ENCODE data around the gene LBX1.

The LBX1 gene

DNA sequence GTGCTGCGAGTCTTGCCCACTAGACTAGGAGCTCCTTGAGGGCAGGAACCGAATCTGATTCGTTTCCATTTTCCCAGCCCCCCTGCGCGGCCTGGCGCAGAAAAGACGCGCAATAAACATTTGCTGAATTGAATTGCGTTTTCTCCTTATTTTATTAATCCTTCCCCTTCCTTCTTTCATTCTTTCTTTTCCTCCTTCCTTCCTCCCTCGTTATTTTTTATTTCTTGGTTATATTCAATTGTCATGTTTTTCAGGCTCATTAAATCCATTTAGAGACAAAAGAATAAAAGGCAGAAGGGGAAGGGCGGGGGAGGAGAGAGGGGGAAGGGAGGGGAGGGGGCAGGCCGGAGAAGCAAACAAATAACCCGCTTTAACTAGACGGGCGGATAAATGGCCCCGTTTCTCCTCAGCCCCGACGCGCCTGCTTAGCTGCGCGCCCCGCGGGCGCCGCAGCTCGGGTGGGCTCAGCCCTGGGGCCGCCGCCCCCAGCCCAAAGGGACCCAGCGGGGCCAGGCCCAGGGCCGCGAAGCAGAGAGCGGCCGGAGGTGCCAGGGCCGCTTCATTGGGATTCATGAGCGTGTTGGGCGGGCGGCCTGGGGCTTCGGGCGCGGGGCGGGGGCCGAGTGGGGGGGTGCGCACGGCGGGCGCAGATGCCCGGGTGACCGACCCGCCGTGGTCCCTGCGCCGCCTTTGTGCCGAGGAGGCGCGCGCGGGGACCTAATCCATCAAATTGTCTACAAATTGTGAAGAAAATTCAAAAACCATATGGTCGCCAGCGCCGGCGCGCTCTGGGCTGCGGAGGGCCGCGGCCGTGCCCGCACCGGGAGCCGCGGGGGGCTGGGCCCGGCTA, 5.0 kb downstream of the LBX1 start:
- no peak overlapping the region for H2AFZ ChIP-seq (ENCODE audit: low read depth, low read length)
- peaks cover 89 to 94% of the 10 kb centered on the region in 2 experiments for H3K27me3 ChIP-seq (ENCODE audit: control insufficient read depth in 1 of 2, insufficient read depth in 1 of 2, low read length in 2 of 2)
- H4K91ac ChIP-seq (ENCODE audit: low read length): no peak overlapping the region
- H3K79me1 ChIP-seq (replicated peaks; ENCODE audit: low read length, poor library complexity, severe bottlenecking): no peaks in the 10 kb centered on the region
- WGBS: 1% methylated on average over 54 of the region's 71 CpGs
- no peak overlapping the region for H3K4me3 ChIP-seq (ENCODE audit: insufficient read depth in 1 of 2, low read depth in 1 of 2, low read length in 2 of 2)
- H4K8ac ChIP-seq (ENCODE audit: low read length): no peak overlapping the region
- H3K18ac ChIP-seq (ENCODE audit: low read depth in 1 of 2, low read length in 2 of 2): no peak overlapping the region
- H3K14ac ChIP-seq (ENCODE audit: low read length in 2 of 2): no peak overlapping the region
- H2AK5ac ChIP-seq (ENCODE audit: low read length, severe bottlenecking): no peak overlapping the region
- peak overlapping the region in 1 of 2 experiments; percentile 47 for H3K23ac ChIP-seq (ENCODE audit: low read length in 2 of 2)
- H3K27ac ChIP-seq (ENCODE audit: low read length, poor library complexity, severe bottlenecking): no peak overlapping the region
- H3K4me2 ChIP-seq (ENCODE audit: low read length, poor library complexity, severe bottlenecking): peak overlapping the region; percentile 18
- peaks cover 4% of the 10 kb centered on the region for H3K9me3 ChIP-seq (ENCODE audit: control insufficient read depth, low read length)
- no peak overlapping the region for H2BK15ac ChIP-seq (ENCODE audit: low read depth, poor library complexity, severe bottlenecking)
- no peak overlapping the region for H3K9ac ChIP-seq (ENCODE audit: low read length)
- no peak overlapping the region for H2BK12ac ChIP-seq (ENCODE audit: low read length in 2 of 2)
- no peaks in the 10 kb centered on the region for H3K36me3 ChIP-seq (ENCODE audit: control insufficient read depth in 1 of 2, insufficient read depth in 2 of 2, low read depth in 1 of 2, low read length in 2 of 2)
- no peak for DNase-seq
- H3K4me1 ChIP-seq (ENCODE audit: control insufficient read depth, insufficient read depth, low read depth, low read length): peaks cover 35% of the 10 kb centered on the region
- no peak overlapping the region for H2BK5ac ChIP-seq (ENCODE audit: low read depth, low read length, poor library complexity, severe bottlenecking)
- H3K4ac ChIP-seq (ENCODE audit: low read depth in 1 of 2, low read length in 2 of 2): no peak overlapping the region
- H2BK120ac ChIP-seq (ENCODE audit: low read depth, low read length): no peak overlapping the region

DNA sequence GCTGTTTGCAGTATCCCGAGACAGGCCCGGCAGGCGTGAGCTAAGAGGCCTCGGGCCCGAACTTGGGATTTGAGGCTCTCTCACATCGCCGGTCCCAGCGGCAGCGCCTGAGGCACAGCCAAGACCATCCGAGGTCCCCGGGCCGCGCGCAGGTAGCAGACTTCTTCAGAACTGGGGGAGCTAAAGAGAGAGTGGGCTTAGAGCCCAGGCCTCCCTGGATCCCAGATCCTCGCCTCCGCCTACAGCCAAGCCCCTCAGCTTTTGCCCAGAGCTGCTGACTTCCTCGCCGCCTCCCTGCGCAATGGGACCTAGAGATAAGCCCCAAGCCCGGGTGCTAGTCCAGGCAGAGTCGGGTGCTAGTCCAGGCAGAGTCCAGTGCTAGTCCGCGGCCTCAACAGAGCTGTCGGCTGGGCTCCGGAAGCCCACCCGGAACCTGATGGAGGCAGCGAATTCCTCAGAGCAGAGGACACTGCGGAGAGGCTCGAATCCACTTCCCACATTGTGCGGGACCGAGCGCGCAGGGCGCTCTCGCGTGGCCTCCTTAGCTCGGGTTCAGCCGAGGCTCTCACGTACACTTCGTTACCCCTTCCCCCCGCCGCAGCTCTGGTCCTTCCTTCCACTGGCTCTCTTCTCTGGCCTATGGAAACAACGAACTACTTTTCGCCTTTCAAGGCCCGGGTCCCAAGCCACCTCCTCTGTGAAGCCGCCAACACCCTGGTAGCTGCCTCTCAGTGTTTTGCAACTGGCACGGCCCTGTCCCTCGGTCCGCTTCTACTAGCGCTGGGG, 5.8 kb downstream of the LBX1 start:
- 4% methylated on average over 50 of the region's 50 CpGs for WGBS
- Histone ChIP-seq H3K36me3 (ENCODE audit: control insufficient read depth in 1 of 2, insufficient read depth in 2 of 2, low read depth in 1 of 2, low read length in 2 of 2) (no peaks in the 10 kb centered on the region), H3K79me1 (replicated peaks; ENCODE audit: low read length, poor library complexity, severe bottlenecking) (no peaks in the 10 kb centered on the region), H3K4me1 (ENCODE audit: control insufficient read depth, insufficient read depth, low read depth, low read length) (peaks cover 29% of the 10 kb centered on the region), H4K91ac (ENCODE audit: low read length) (no peak overlapping the region), H3K4ac (ENCODE audit: low read depth in 1 of 2, low read length in 2 of 2) (no peak overlapping the region), H3K14ac (ENCODE audit: low read length in 2 of 2) (no peak overlapping the region), H3K27me3 (ENCODE audit: control insufficient read depth in 1 of 2, insufficient read depth in 1 of 2, low read length in 2 of 2) (peaks cover 93 to 95% of the 10 kb centered on the region in 2 experiments), H2BK12ac (ENCODE audit: low read length in 2 of 2) (no peak overlapping the region), H2BK120ac (ENCODE audit: low read depth, low read length) (no peak overlapping the region), H3K4me2 (ENCODE audit: low read length, poor library complexity, severe bottlenecking) (no peak overlapping the region), H4K8ac (ENCODE audit: low read length) (no peak overlapping the region), H3K9me3 (ENCODE audit: control insufficient read depth, low read length) (peaks cover 4% of the 10 kb centered on the region), H3K9ac (ENCODE audit: low read length) (no peak overlapping the region), H2BK15ac (ENCODE audit: low read depth, poor library complexity, severe bottlenecking) (no peak overlapping the region), H3K18ac (ENCODE audit: low read depth in 1 of 2, low read length in 2 of 2) (no peak overlapping the region), H2AFZ (ENCODE audit: low read depth, low read length) (no peak overlapping the region), H2BK5ac (ENCODE audit: low read depth, low read length, poor library complexity, severe bottlenecking) (no peak overlapping the region), H3K23ac (ENCODE audit: low read length in 2 of 2) (peak overlapping the region in 1 of 2 experiments; percentile 47), H3K4me3 (ENCODE audit: insufficient read depth in 1 of 2, low read depth in 1 of 2, low read length in 2 of 2) (peak overlapping the region in 1 of 2 experiments; percentile 74), H3K27ac (ENCODE audit: low read length, poor library complexity, severe bottlenecking) (no peak overlapping the region), H2AK5ac (ENCODE audit: low read length, severe bottlenecking) (no peak overlapping the region)
- DNase-seq: no peak

DNA sequence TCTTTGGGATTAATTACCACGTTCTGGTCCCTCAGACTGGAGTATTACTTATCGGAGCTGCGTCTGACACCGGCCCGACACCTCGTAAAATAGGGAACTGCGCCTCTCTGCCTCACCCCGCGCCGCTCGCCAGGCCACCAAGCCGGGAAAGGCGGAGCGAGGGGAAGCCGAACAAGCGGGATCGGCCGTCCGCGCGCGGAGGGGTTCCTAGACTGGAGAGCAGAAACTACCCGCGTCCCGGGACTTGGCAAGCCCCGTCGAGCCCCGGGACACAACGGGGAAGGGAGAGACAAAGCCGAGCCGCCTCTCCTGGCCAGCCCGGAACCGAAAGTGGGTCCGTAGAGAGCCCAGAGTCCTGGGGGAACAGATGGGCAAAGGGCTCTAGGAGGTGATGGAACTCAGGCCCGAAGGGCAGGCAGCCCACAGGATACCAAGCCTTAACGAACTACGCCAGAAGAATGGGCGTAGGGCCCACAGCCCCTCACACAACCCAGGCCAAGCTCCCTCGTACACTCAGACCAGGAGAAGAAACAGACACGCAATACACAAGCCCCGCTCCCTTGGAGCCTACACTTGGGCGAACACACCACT, 6.5 kb downstream of the LBX1 start:
- WGBS: 5% methylated on average over 41 of the region's 42 CpGs

More for the DNA sequence above, 6.5 kb downstream of the LBX1 start:
- H3K18ac ChIP-seq (ENCODE audit: low read depth in 1 of 2, low read length in 2 of 2): no peak overlapping the region
- no peaks in the 10 kb centered on the region for H3K36me3 ChIP-seq (ENCODE audit: control insufficient read depth in 1 of 2, insufficient read depth in 2 of 2, low read depth in 1 of 2, low read length in 2 of 2)
- H3K4me1 ChIP-seq (ENCODE audit: control insufficient read depth, insufficient read depth, low read depth, low read length): peaks cover 25% of the 10 kb centered on the region
- H2AFZ ChIP-seq (ENCODE audit: low read depth, low read length): no peak overlapping the region
- no peak overlapping the region for H2BK12ac ChIP-seq (ENCODE audit: low read length in 2 of 2)
- no peaks in the 10 kb centered on the region for H3K79me1 ChIP-seq (replicated peaks; ENCODE audit: low read length, poor library complexity, severe bottlenecking)
- H3K14ac ChIP-seq (ENCODE audit: low read length in 2 of 2): no peak overlapping the region
- no peak overlapping the region for H4K91ac ChIP-seq (ENCODE audit: low read length)
- H2BK120ac ChIP-seq (ENCODE audit: low read depth, low read length): no peak overlapping the region
- H2BK15ac ChIP-seq (ENCODE audit: low read depth, poor library complexity, severe bottlenecking): no peak overlapping the region
- no peak for DNase-seq
- H3K9me3 ChIP-seq (ENCODE audit: control insufficient read depth, low read length): peaks cover 4% of the 10 kb centered on the region
- peak overlapping the region in 1 of 2 experiments; percentile 74 for H3K4me3 ChIP-seq (ENCODE audit: insufficient read depth in 1 of 2, low read depth in 1 of 2, low read length in 2 of 2)
- no peak overlapping the region for H3K23ac ChIP-seq (ENCODE audit: low read length in 2 of 2)
- H3K27me3 ChIP-seq (ENCODE audit: control insufficient read depth in 1 of 2, insufficient read depth in 1 of 2, low read length in 2 of 2): peaks cover 93 to 95% of the 10 kb centered on the region in 2 experiments
- no peak overlapping the region for H3K27ac ChIP-seq (ENCODE audit: low read length, poor library complexity, severe bottlenecking)
- peak overlapping the region; percentile 13 for H3K4me2 ChIP-seq (ENCODE audit: low read length, poor library complexity, severe bottlenecking)
- no peak overlapping the region for H4K8ac ChIP-seq (ENCODE audit: low read length)
- H2BK5ac ChIP-seq (ENCODE audit: low read depth, low read length, poor library complexity, severe bottlenecking): no peak overlapping the region
- no peak overlapping the region for H3K9ac ChIP-seq (ENCODE audit: low read length)
- no peak overlapping the region for H2AK5ac ChIP-seq (ENCODE audit: low read length, severe bottlenecking)
- H3K4ac ChIP-seq (ENCODE audit: low read depth in 1 of 2, low read length in 2 of 2): no peak overlapping the region
